T-helper 2 cell (primary cell): ENCODE measurements around the gene ADRA2A.

Source experiments
- DNase-seq, 5 experiments: peaks; one replicate each; pipeline versions ENCODE4 v3.0.0 to v3.0.0-alpha.2; 2012 to 2022

The ADRA2A gene

GRCh38 chr10:111083222-111084095 lies 6.6 kb downstream of the ADRA2A start:
- no peak for DNase-seq

- no peak for DNase-seq
These were observed 7.8 kb downstream of the ADRA2A start for GRCh38 chr10:111084366-111085255.

- no peak for DNase-seq
These were observed 9.0 kb downstream of the ADRA2A start for GRCh38 chr10:111085690-111086353.

- no peak for DNase-seq
These were observed 9.7 kb downstream of the ADRA2A start for GRCh38 chr10:111086574-111086973.

- no peak for DNase-seq
These were observed 10.5 kb downstream of the ADRA2A start for GRCh38 chr10:111087331-111087756.

- no peak for DNase-seq
These were observed 11.2 kb downstream of the ADRA2A start for GRCh38 chr10:111087968-111088505.

GRCh38 chr10:111089293-111089692 lies 12.5 kb downstream of the ADRA2A start:
- no peak for DNase-seq

GRCh38 chr10:111091833-111092232 lies 15.0 kb downstream of the ADRA2A start:
- DNase-seq = no peak

GRCh38 chr10:111093741-111094380 lies 17.0 kb downstream of the ADRA2A start:
- DNase-seq = no peak

GRCh38 chr10:111098679-111099437 lies 22.0 kb downstream of the ADRA2A start:
- no peak for DNase-seq

GRCh38 chr10:111100198-111100597 lies 23.4 kb downstream of the ADRA2A start:
- no peak for DNase-seq

GRCh38 chr10:111101796-111102195 lies 25.0 kb downstream of the ADRA2A start:
- no peak for DNase-seq

GRCh38 chr10:111102359-111102837 lies 25.6 kb downstream of the ADRA2A start:
- no peak for DNase-seq

- no peak for DNase-seq
These were observed 26.5 kb downstream of the ADRA2A start for GRCh38 chr10:111103196-111103840.

- no peak for DNase-seq
These were observed 28.0 kb downstream of the ADRA2A start for GRCh38 chr10:111104811-111105210.

- DNase-seq = no peak
These were observed 29.3 kb downstream of the ADRA2A start for GRCh38 chr10:111106081-111106480.

GRCh38 chr10:111107023-111107422 lies 30.2 kb downstream of the ADRA2A start:
- DNase-seq = no peak

- no peak for DNase-seq
These were observed 31.0 kb downstream of the ADRA2A start for GRCh38 chr10:111107846-111108245.

- no peak for DNase-seq
These were observed 31.6 kb downstream of the ADRA2A start for GRCh38 chr10:111108441-111108840.

- DNase-seq = no peak
These were observed 32.8 kb downstream of the ADRA2A start for GRCh38 chr10:111109501-111110242.
